Esophagus squamous epithelium (tissue), 5 donors: ENCODE data around the gene PARD3B. TPM values are rescaled to one million over a fixed set of nuclear protein-coding genes. Genes with fewer than 3 reads are reported as not detected.

ENCODE experiments used
- DNase-seq: peaks from one replicate; lab custom pipeline; 2025; lab: John Stamatoyannopoulos, UW
- H3K27ac ChIP-seq, 4 donors: fragments of 200-600 bp; sonication (generic); one replicate each; pipeline ENCODE4 v1.5.1; 2016 to 2019; ENCODE audit warnings: mild to moderate bottlenecking in 1 of 4
- H3K27me3 ChIP-seq, 4 donors: fragments of 200-600 bp; sonication (generic); 1 replicate in 3 of 4; 2 replicates in 1 of 4; pipeline versions ENCODE4 v1.5.1 to v1.6.0; 2017 to 2021; ENCODE audit warnings: antibody characterized with exemption in 1 of 4
- H3K36me3 ChIP-seq, 3 donors: fragments of 200-600 bp; sonication (generic); one replicate each; pipeline ENCODE4 v1.5.1; 2016 to 2019
- H3K4me1 ChIP-seq, 3 donors: fragments of 200-600 bp; sonication (generic); one replicate each; pipeline ENCODE4 v1.5.1; 2017 to 2019
- H3K4me3 ChIP-seq, 4 donors: fragments of 200-600 bp; sonication (generic); 1 replicate in 3 of 4; 2 replicates in 1 of 4; pipeline ENCODE4 v1.5.1; 2016 to 2019; ENCODE audit warnings: mild to moderate bottlenecking in 2 of 4, moderate library complexity in 1 of 4
- H3K9me3 ChIP-seq, 3 donors: fragments of 200-600 bp; sonication (generic); one replicate each; pipeline ENCODE4 v1.5.1; 2016 to 2019
- POLR2A ChIP-seq, 4 donors: fragments of 450-650 bp; IDR thresholded peaks; one replicate each; pipeline ENCODE4 v1.6.1; 2017; ENCODE audit warnings: antibody characterized with exemption in 4 of 4, mild to moderate bottlenecking in 4 of 4, moderate library complexity in 3 of 4
- WGBS, 2 donors: methylation state at CpG; one replicate each; pipeline ENCODE4 v1.1.5; 2018; 5-methylcytosine and 5-hydroxymethylcytosine counted together
- intact Hi-C: fragments of 100-400 bp; cut with DNase I; formaldehyde crosslinking; loops from one replicate; pipeline ENCODE4 v1.15.0; 2022
- total RNA-seq, 4 donors: library from RNA; depleted of rRNA; stranded (reverse); fragments of >200 nt; gene quantifications; one replicate each; pipeline ENCODE4 v1.1.0, GENCODE V29; 2016
- TF ChIP-seq, protein P1 (sequence below), 6 experiments: fragments of 450-650 bp in 4 of 6; fragments of 200-600 bp in 2 of 6; sonication (generic) in 2 of 6; IDR thresholded peaks; one replicate each; pipeline ENCODE4 v1.5.1; 2016 to 2019; ENCODE audit warnings: antibody characterized with exemption in 6 of 6, mild to moderate bottlenecking in 4 of 6, moderate library complexity in 4 of 6
- donor health status: DM: yes; HTN: yes; CAD: no.

The PARD3B gene
- total RNA-seq, 4 donors from 2014 or later, result 2.4 to 15.8 (median 4.3) TPM

DNA sequence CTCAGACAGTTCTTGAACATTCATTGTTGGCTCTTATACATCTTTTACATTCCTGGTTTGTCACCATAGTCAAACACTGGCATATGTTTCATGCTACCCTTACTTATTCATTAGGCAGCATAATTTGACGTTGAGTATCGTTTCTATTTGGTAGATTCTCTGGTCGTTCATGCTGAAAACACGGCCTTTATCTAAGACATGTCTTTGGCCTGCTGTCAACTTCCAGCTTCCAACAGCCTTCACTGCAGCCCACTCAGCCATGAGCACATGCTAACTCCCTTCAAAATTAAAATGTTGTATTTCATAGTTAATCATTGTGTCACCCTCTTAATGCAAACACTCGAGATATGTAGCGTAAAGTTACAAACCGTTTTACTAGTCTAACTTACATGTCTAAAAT, 644.0 kb downstream of the PARD3B start:
- H3K36me3 ChIP-seq, result peaks cover 0 to 8% (median 0%) of the 10 kb centered on the region in 3 donors
- intact Hi-C loops, result no loop called here
- no peaks in the 10 kb centered on the region for H3K9me3 ChIP-seq
- H3K4me3 ChIP-seq, result no peak overlapping the region
- H3K4me1 ChIP-seq, result peaks cover 0 to 3% (median 0%) of the 10 kb centered on the region in 3 donors
- H3K27ac ChIP-seq, result no peak overlapping the region
- TF ChIP-seq, protein P1, sequence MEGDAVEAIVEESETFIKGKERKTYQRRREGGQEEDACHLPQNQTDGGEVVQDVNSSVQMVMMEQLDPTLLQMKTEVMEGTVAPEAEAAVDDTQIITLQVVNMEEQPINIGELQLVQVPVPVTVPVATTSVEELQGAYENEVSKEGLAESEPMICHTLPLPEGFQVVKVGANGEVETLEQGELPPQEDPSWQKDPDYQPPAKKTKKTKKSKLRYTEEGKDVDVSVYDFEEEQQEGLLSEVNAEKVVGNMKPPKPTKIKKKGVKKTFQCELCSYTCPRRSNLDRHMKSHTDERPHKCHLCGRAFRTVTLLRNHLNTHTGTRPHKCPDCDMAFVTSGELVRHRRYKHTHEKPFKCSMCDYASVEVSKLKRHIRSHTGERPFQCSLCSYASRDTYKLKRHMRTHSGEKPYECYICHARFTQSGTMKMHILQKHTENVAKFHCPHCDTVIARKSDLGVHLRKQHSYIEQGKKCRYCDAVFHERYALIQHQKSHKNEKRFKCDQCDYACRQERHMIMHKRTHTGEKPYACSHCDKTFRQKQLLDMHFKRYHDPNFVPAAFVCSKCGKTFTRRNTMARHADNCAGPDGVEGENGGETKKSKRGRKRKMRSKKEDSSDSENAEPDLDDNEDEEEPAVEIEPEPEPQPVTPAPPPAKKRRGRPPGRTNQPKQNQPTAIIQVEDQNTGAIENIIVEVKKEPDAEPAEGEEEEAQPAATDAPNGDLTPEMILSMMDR (IDR thresholded peaks at IDR 0.05), result no peak
- TF ChIP-seq POLR2A (IDR thresholded peaks at IDR 0.05), result no peak
- no peak for DNase-seq
- 81 to 87% methylated on average over 7 of the region's 7 CpGs for WGBS, 2 donors
- H3K27me3 ChIP-seq, result no peaks in the 10 kb centered on the region

DNA sequence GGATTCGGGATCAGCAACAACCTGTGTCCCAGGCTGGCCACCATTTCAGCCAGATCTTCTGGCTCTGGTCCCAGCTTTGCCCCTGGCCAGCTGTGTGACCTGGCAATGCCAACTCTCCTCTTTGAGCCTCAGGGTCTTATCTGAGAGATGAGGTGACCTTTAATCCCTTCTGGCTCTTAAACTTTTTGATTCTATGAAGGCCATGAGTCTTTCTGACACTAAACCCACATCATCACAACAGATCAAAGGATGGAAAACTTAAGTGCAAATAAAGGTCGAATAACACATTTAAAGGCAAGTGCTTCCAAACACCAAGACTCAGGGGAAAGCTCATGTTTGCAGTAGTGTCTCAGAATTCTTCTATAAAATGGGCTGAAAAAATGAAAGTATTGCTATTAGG, 645.3 kb downstream of the PARD3B start:
- Histone ChIP-seq H3K27ac (no peak overlapping the region), H3K9me3 (no peaks in the 10 kb centered on the region), H3K4me3 (no peak overlapping the region), H3K27me3 (no peaks in the 10 kb centered on the region), H3K36me3 (peaks cover 0 to 8% (median 0%) of the 10 kb centered on the region in 3 donors), H3K4me1 (peaks cover 0 to 3% (median 0%) of the 10 kb centered on the region in 3 donors)
- no peak for DNase-seq
- intact Hi-C loops, result no loop called here
- TF ChIP-seq POLR2A (IDR thresholded peaks at IDR 0.05), result no peak
- TF ChIP-seq, protein P1 (IDR thresholded peaks at IDR 0.05), result no peak
- 83 to 89% methylated on average over 2 of the region's 2 CpGs for WGBS, 2 donors

DNA sequence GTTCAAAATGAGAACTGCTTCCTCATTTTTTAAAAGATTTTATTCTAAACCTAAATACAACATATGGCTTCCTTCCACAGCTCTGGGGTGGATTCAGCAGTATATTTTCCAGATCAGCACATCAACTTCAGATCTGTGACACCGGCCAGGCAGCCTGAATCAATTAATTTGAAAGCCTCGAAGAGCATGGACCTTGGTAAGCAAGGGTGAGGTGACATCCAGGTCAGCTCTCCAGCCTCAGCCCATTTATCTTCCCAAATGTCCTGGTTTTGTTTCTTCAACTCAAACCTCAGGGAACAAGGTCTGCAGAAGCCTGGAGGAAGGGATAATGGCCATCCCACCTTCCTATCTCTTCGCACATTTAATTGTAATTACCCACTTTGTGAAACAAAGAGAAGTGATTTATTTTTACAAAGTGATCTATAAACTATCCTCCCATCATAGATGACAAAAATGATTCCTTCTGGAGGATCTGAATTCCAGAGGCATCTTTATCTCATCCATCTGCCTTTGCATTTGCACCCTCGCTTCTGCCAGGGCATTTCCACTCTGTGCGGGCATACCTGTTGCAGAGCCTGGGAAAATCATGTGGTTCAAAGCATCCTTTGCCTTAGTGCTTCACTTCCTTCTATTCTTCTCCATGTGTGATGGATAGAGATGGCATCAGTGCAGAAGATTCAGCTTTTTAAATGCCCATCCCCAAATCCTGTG, 648.0 kb downstream of the PARD3B start:
- H3K4me1 ChIP-seq, result peaks cover 0 to 9% (median 0%) of the 10 kb centered on the region in 3 donors
- H3K27ac ChIP-seq, result no peak overlapping the region
- H3K27me3 ChIP-seq, result no peaks in the 10 kb centered on the region
- H3K9me3 ChIP-seq, result no peaks in the 10 kb centered on the region
- peaks cover 0 to 8% (median 0%) of the 10 kb centered on the region in 3 donors for H3K36me3 ChIP-seq
- no peak overlapping the region for H3K4me3 ChIP-seq
- whole genome bisulfite sequencing, 2 donors, result 69 to 92% methylated on average over 5 of the region's 5 CpGs
- DNase-seq, result no peak
- intact Hi-C loops, result no loop called here
- TF ChIP-seq, protein P1 (IDR thresholded peaks at IDR 0.05), result no peak
- TF ChIP-seq POLR2A (IDR thresholded peaks at IDR 0.05), result no peak

DNA sequence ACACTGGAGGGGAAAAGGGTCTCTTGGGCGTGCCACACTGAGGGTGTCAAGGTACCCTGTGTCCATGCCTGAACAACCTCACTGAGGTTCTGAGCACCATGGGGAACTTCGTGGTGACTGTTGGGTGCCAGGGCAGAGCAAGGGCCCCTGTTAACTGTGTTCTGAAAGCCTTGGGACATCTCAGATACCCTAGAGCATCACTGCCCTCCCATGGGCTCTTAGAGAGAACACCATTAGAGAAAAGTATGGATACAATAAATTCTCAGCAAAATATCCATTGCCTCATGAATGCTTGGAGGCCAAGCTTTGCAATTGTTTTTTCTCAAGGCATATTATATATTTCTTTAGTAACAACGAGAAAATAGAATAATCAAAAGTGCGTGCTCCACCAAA, 648.6 kb downstream of the PARD3B start:
- TF ChIP-seq POLR2A (IDR thresholded peaks at IDR 0.05), result no peak
- TF ChIP-seq, protein P1 (IDR thresholded peaks at IDR 0.05), result no peak
- Histone ChIP-seq H3K4me3 (no peak overlapping the region), H3K27me3 (no peaks in the 10 kb centered on the region), H3K9me3 (no peaks in the 10 kb centered on the region), H3K4me1 (peaks cover 0 to 9% (median 0%) of the 10 kb centered on the region in 3 donors), H3K27ac (no peak overlapping the region), H3K36me3 (peaks cover 0 to 8% (median 0%) of the 10 kb centered on the region in 3 donors)
- 83 to 89% methylated on average over 4 of the region's 4 CpGs for WGBS, 2 donors
- DNase-seq, result no peak
- intact Hi-C loops, result no loop called here

DNA sequence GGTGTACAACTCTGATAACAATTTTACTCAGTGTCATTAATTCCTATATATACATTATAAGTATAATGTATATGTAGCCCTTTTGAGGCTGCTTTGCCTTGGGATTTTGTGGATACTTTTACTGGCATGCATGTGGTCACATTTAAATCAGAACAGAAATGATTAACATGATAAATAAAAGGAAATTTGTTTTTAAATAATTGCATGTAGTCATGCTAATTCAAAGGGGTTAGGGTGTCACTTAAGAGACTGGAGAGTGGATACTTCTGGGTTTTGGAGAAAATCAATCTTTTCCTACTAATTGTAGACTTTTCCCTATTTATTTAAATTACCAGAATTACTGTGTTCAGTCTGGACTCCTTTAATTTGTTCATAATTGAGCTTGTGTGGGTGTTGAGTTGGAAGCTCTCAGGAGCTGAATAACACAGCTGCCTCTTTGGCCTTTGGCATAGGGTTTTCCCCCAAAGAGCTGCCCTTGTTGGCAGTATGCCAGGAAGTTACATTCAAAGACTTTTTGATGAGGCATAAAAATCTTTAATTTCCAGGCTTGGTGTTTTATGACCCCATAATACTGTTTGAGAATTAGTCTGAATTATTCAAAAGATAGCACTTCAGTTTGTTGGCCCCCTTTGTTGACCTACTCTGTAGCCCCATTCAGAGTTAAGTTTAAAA, 652.3 kb downstream of the PARD3B start:
- peaks cover 0 to 9% (median 0%) of the 10 kb centered on the region in 3 donors for H3K4me1 ChIP-seq
- H3K27ac ChIP-seq, result peak overlapping the region in 1 of 4 donors; percentile 14
- intact Hi-C loops, result no loop called here
- TF ChIP-seq POLR2A (IDR thresholded peaks at IDR 0.05), result no peak
- TF ChIP-seq, protein P1 (IDR thresholded peaks at IDR 0.05), result no peak
- no peak for DNase-seq
- peaks cover 0 to 8% (median 0%) of the 10 kb centered on the region in 3 donors for H3K36me3 ChIP-seq
- H3K27me3 ChIP-seq, result no peaks in the 10 kb centered on the region
- no peaks in the 10 kb centered on the region for H3K9me3 ChIP-seq
- H3K4me3 ChIP-seq, result no peak overlapping the region
